Gastrocnemius medialis (tissue), 4 donors: ENCODE results near the gene ARHGEF26. TPM values are rescaled to one million over a fixed set of nuclear protein-coding genes. Genes with fewer than 3 reads are reported as not detected.

Source experiments
- ATAC-seq, 2 donors: fragments of 150-250 bp; one replicate each; pipeline ENCODE4 v1.9.1; 2016
- DNase-seq, 2 donors: peaks; one replicate each; pipeline ENCODE4 v3.0.0-alpha.2; 2019
- H3K27ac ChIP-seq, 4 donors: fragments of 200-600 bp; sonication (generic); 1 replicate in 1 of 4; 2 replicates in 3 of 4; pipeline ENCODE4 v1.5.1; 2016 to 2018; ENCODE audit warnings: mild to moderate bottlenecking in 2 of 4, moderate library complexity in 1 of 4
- H3K27me3 ChIP-seq, 3 donors: fragments of 200-600 bp; sonication (generic) in 2 of 3; 1 replicate in 1 of 3; 2 replicates in 2 of 3; pipeline versions ENCODE4 v1.5.1 to v1.6.0; 2016 to 2019; ENCODE audit warnings: mild to moderate bottlenecking in 1 of 3, moderate library complexity in 1 of 3
- H3K36me3 ChIP-seq, 2 donors: fragments of 200-600 bp; sonication (generic) in 1 of 2; one replicate each; pipeline ENCODE4 v1.5.1; 2017 to 2018
- H3K4me1 ChIP-seq, 2 donors: fragments of 200-600 bp; sonication (generic) in 1 of 2; one replicate each; pipeline ENCODE4 v1.5.1; 2016 to 2017; ENCODE audit warnings: mild to moderate bottlenecking in 2 of 2
- H3K4me3 ChIP-seq, 4 donors: fragments of 200-600 bp; sonication (generic) in 3 of 4; 1 replicate in 1 of 4; 2 replicates in 3 of 4; pipeline ENCODE4 v1.5.1; 2016 to 2019; ENCODE audit warnings: mild to moderate bottlenecking in 2 of 4
- H3K9me3 ChIP-seq, 3 donors: fragments of 200-600 bp; sonication (generic) in 2 of 3; 1 replicate in 1 of 3; 2 replicates in 2 of 3; pipeline ENCODE4 v1.5.1; 2016 to 2019
- POLR2A ChIP-seq, 2 donors: fragments of 450-650 bp; IDR thresholded peaks; one replicate each; pipeline ENCODE4 v1.6.1; 2017; ENCODE audit warnings: antibody characterized with exemption in 2 of 2, mild to moderate bottlenecking in 2 of 2, moderate library complexity in 2 of 2
- in situ Hi-C, 4 donors: fragments of 200-750 bp; cut with MboI; loops; one replicate each; pipeline versions ENCODE4 v1.15.0 to v1.8.0; 2017; ENCODE audit warnings: low sequenced_read_pairs in 4 of 4
- intact Hi-C: fragments of 100-400 bp; cut with DNase I; formaldehyde crosslinking; loops from one replicate; pipeline ENCODE4 v1.15.1; 2023; ENCODE audit warnings: low total_unique reads
- total RNA-seq, 4 donors: library from RNA; depleted of rRNA; stranded (reverse); fragments of >200 nt; gene quantifications; one replicate each; pipeline versions ENCODE4 v1.1.0 to v1.2.3, GENCODE V29; 2016
- TF ChIP-seq, protein P1 (sequence below), 5 experiments: fragments of 450-650 bp in 3 of 5; fragments of 200-600 bp in 2 of 5; sonication (generic) in 2 of 5; IDR thresholded peaks in 4 of 5; conservative IDR thresholded peaks in 1 of 5; 1 replicate in 4 of 5; 2 replicates in 1 of 5; pipeline ENCODE4 v1.5.1; 2016 to 2019; ENCODE audit warnings: antibody characterized with exemption in 5 of 5, mild to moderate bottlenecking in 3 of 5, moderate library complexity in 3 of 5

Gene ARHGEF26
- total RNA-seq, 4 donors from 2014 or later, result 0.41 to 1.7 (median 1.2) TPM

DNA sequence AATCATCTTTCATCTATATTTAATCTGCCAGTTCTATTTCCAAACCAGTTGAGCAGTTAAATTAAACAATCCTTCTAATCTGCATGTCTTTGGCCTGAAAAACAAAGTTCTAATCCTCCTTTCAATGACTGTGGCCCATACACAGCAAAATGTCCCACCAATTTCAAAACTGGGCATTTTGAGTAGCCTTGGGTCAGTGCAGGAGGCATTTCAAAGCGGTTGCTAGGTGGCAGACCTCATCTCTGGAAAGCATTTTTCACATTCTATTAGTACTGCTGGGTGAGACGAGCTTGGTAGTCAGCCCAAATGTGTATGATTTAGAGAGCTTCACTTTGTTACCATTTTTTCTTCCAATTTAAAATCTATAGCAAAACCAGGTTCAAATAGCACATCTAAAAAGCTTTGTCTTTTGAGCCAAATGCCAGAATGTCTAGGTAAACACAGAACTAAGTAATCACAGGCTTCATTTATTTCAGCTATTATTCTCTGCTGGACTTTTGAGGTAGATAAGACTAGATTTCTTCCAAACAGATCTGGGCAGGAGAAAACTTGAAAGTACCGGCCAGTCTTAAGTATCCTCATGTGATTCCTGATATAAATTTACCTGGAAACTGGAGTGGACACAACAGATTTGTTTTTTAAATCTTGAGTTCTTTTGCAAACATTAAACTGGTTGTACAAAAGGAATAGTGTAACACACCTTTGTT is 8.9 kb upstream of the ARHGEF26 start:
- no peak for ATAC-seq

DNA sequence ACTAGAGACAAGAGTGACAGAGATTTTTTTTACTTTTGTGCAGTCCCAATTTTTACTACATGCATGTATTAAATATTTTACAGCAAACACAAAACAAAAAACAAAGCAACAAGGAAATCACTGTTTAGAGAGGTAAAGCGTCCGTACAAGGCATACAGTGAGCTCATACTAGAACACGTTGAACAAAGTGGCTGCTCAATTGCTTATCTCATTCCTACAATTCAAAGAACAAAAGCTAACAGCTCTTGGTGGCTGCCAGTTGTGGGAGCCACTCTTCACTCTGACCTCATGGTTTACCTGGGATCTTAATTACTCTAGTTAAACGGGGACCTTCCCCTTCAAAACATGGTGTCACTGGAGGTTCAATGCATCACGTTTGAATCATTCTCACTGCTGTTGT is 7.6 kb upstream of the ARHGEF26 start:
- ATAC-seq, result no peak
- Histone ChIP-seq H3K9me3 (no peaks in the 10 kb centered on the region), H3K27me3 (no peaks in the 10 kb centered on the region), H3K4me3 (no peak overlapping the region), H3K27ac (no peak overlapping the region), H3K4me1 (no peaks in the 10 kb centered on the region), H3K36me3 (no peaks in the 10 kb centered on the region)
- intact Hi-C loops, result no loop called here
- in situ Hi-C loops, result no loop called here
- DNase-seq, result no peak
- no peak for TF ChIP-seq POLR2A (IDR thresholded peaks at IDR 0.05)
- TF ChIP-seq, protein P1, sequence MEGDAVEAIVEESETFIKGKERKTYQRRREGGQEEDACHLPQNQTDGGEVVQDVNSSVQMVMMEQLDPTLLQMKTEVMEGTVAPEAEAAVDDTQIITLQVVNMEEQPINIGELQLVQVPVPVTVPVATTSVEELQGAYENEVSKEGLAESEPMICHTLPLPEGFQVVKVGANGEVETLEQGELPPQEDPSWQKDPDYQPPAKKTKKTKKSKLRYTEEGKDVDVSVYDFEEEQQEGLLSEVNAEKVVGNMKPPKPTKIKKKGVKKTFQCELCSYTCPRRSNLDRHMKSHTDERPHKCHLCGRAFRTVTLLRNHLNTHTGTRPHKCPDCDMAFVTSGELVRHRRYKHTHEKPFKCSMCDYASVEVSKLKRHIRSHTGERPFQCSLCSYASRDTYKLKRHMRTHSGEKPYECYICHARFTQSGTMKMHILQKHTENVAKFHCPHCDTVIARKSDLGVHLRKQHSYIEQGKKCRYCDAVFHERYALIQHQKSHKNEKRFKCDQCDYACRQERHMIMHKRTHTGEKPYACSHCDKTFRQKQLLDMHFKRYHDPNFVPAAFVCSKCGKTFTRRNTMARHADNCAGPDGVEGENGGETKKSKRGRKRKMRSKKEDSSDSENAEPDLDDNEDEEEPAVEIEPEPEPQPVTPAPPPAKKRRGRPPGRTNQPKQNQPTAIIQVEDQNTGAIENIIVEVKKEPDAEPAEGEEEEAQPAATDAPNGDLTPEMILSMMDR (IDR thresholded peaks at IDR 0.05 in 4 of 5, conservative IDR thresholded peaks at IDR 0.05 in 1 of 5), result no peak

More for the DNA sequence above, 8.9 kb upstream of the ARHGEF26 start:
- no peak overlapping the region for H3K27ac ChIP-seq
- no peaks in the 10 kb centered on the region for H3K9me3 ChIP-seq
- no peak overlapping the region for H3K4me3 ChIP-seq
- DNase-seq, result no peak
- intact Hi-C loops, result no loop called here
- TF ChIP-seq, protein P1 (IDR thresholded peaks at IDR 0.05 in 4 of 5, conservative IDR thresholded peaks at IDR 0.05 in 1 of 5), result no peak
- no peak for TF ChIP-seq POLR2A (IDR thresholded peaks at IDR 0.05)
- in situ Hi-C loops, result no loop called here
- H3K4me1 ChIP-seq, result no peaks in the 10 kb centered on the region
- H3K36me3 ChIP-seq, result no peaks in the 10 kb centered on the region
- H3K27me3 ChIP-seq, result no peaks in the 10 kb centered on the region

DNA sequence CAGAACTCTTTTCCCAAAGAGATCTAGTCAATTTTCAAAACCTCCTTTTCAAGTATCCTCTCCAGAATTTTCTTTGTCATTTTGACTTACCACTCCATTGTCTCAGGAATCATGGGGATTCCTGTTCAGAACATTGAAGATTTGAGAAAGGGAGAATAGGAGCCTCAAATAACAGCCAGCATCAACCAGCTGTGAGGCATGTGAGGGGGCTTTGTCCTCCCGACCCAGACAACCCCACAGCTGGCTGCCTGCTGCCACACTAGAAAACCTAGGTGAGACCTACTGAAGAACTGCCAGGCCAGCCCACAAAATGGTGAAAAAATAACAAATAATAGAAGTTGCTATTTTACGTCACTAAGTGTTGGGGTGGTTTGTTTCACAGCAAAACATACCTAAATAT is 5.9 kb upstream of the ARHGEF26 start:
- Histone ChIP-seq H3K27me3 (peaks cover 0 to 8% (median 7%) of the 10 kb centered on the region in 3 donors), H3K27ac (no peak overlapping the region), H3K9me3 (no peaks in the 10 kb centered on the region), H3K36me3 (no peaks in the 10 kb centered on the region), H3K4me3 (no peak overlapping the region), H3K4me1 (no peaks in the 10 kb centered on the region)
- DNase-seq (no peak), ATAC-seq (no peak)
- in situ Hi-C loops (no loop called here), intact Hi-C loops (no loop called here)
- no peak for TF ChIP-seq POLR2A (IDR thresholded peaks at IDR 0.05)
- TF ChIP-seq, protein P1 (IDR thresholded peaks at IDR 0.05 in 4 of 5, conservative IDR thresholded peaks at IDR 0.05 in 1 of 5), result no peak

DNA sequence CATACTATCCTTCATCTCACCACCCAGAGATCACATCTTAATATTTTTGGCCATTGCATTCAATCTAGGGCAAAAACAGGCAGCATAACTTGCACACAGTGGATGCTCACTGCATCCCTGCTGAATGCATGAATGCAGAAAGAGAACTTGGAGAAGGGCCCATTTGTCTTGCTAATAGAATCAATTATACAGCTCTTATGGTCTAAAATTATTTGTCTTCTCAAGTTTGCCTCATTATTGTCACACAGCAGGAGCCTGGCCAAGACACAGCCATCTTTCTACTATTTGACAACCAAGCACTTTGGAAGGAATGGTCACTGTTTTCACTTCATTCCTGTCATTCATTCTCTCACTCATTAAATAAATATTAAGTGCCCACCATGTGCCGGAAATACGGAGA is 1.2 kb upstream of the ARHGEF26 start:
- ATAC-seq (no peak), DNase-seq (no peak)
- Histone ChIP-seq H3K36me3 (no peaks in the 10 kb centered on the region), H3K9me3 (no peaks in the 10 kb centered on the region), H3K27me3 (peaks cover 16 to 35% (median 29%) of the 10 kb centered on the region in 3 donors), H3K4me1 (no peaks in the 10 kb centered on the region), H3K27ac (no peak overlapping the region), H3K4me3 (no peak overlapping the region)
- TF ChIP-seq, protein P1 (IDR thresholded peaks at IDR 0.05 in 4 of 5, conservative IDR thresholded peaks at IDR 0.05 in 1 of 5), result no peak
- TF ChIP-seq POLR2A (IDR thresholded peaks at IDR 0.05), result no peak
- intact Hi-C loops (no loop called here), in situ Hi-C loops (no loop called here)
